K562 (cell line): ENCODE results near the gene FXYD4. TPM values are rescaled to one million over a fixed set of nuclear protein-coding genes. Genes with fewer than 3 reads are reported as not detected.
A peak's percentile ranks its signal among the peaks of the same experiment; 100 is the strongest.

ENCODE experiments used
- AFF1 ChIP-seq, 2 experiments: fragments of 450-650 bp; IDR thresholded peaks; 2 replicates each; pipeline ENCODE4 v1.6.1; 2018; ENCODE audit warnings: mild to moderate bottlenecking in 2 of 2, low read depth in 1 of 2; ENCODE audit not compliant: partially characterized antibody in 2 of 2
- ESRRB ChIP-seq: fragments of 250-450 bp; sonication (Bioruptor Pico); IDR thresholded peaks from 2 replicates; pipeline ENCODE4 v1.5.0; 2020; ENCODE audit warnings: mild to moderate bottlenecking, moderate library complexity, borderline replicate concordance
- HCFC1 ChIP-seq: IDR thresholded peaks from 2 replicates; pipeline ENCODE4 v1.6.1; 2012; ENCODE audit warnings: low read depth, low read length, improper control_type of control experiment
- HEY1 ChIP-seq: fragments of 250-450 bp; sonication (Bioruptor Pico); IDR thresholded peaks from 2 replicates; pipeline ENCODE4 v1.5.0; 2020; ENCODE audit warnings: mild to moderate bottlenecking, moderate library complexity, borderline replicate concordance
- MCM5 ChIP-seq: fragments of 450-650 bp; IDR thresholded peaks from 2 replicates; pipeline ENCODE4 v1.6.1; 2016; ENCODE audit warnings: low read depth
- MECOM ChIP-seq: fragments of 250-450 bp; sonication (Bioruptor Pico); IDR thresholded peaks from 2 replicates; pipeline ENCODE4 v1.8.0; 2022; ENCODE audit warnings: inconsistent platforms
- PML ChIP-seq: IDR thresholded peaks from 2 replicates; pipeline ENCODE4 v1.6.1; 2012; ENCODE audit warnings: low read length, inconsistent platforms
- RBM22 ChIP-seq: fragments of 200-400 bp; formaldehyde crosslinking; IDR thresholded peaks from 2 replicates; pipeline ENCODE4 v1.6.1; 2018; ENCODE audit warnings: low read length, low read depth; ENCODE audit not compliant: poor library complexity, severe bottlenecking
- TAF1 ChIP-seq: IDR thresholded peaks from 2 replicates; pipeline ENCODE4 v1.6.1; 2011; ENCODE audit warnings: mild to moderate bottlenecking, low read length, moderate library complexity; ENCODE audit not compliant: insufficient read depth, control insufficient read depth, severe bottlenecking; ENCODE audit errors: extremely low read depth
- ZNF175 ChIP-seq: fragments of 200-800 bp; sonication (Bioruptor generic); IDR thresholded peaks from 2 replicates; pipeline ENCODE4 v1.6.1; 2016; ENCODE audit warnings: low read depth, mild to moderate bottlenecking, missing genetic modification characterization, missing compliant biosample characterization
- ZNF444 ChIP-seq: fragments of 250-450 bp; sonication (Bioruptor Pico); IDR thresholded peaks from 2 replicates; pipeline ENCODE4 v1.4.0; 2020; ENCODE audit warnings: mild to moderate bottlenecking, moderate library complexity
- ZNF445 ChIP-seq: fragments of 250-450 bp; sonication (Bioruptor Pico); IDR thresholded peaks from 2 replicates; pipeline ENCODE4 v1.4.0; 2020; ENCODE audit warnings: low read depth, mild to moderate bottlenecking, moderate library complexity
- ZSCAN29 ChIP-seq: fragments of 450-650 bp; IDR thresholded peaks from 2 replicates; pipeline ENCODE4 v1.6.1; 2017
- polyA plus RNA-seq, 8 experiments: library from polyadenylated mRNA; depleted of rRNA in 4 of 8; stranded (reverse) in 5 of 8; unstranded in 3 of 8; fragments of >200 nt; fragmentation: Nextera tagmentation in 2 of 8; fragmentation: Illumina TruSeq in 1 of 8; extraction: Ambion mirVana in 2 of 8; extraction: Trizol in 1 of 8; gene quantifications; 2 replicates each; pipeline versions ENCODE4 v1.2.1 to v1.2.3, GENCODE V29; 2011 to 2014; ENCODE audit warnings: inconsistent platforms in 1 of 8, missing spikeins in 1 of 8
- total RNA-seq, 7 experiments: library from RNA; depleted of rRNA in 6 of 7; stranded (reverse); fragments of >200 nt in 6 of 7; fragmentation: Illumina TruSeq in 2 of 7; extraction: Trizol in 2 of 7; gene quantifications; 2 replicates each; pipeline versions ENCODE4 v1.2.1 to v1.2.3, GENCODE V29; 2011 to 2021; ENCODE audit warnings: low replicate concordance in 1 of 7
- TF ChIP-seq, protein P1 (sequence below): fragments of 250-450 bp; sonication (Bioruptor Pico); IDR thresholded peaks from 2 replicates; pipeline ENCODE4 v1.5.0; 2021; ENCODE audit warnings: mild to moderate bottlenecking, moderate library complexity
- TF ChIP-seq, protein P2 (sequence below): fragments of 450-650 bp; formaldehyde crosslinking; IDR thresholded peaks from 2 replicates; pipeline ENCODE4 v1.4.0; 2022; ENCODE audit warnings: missing genetic modification characterization
- TF ChIP-seq, protein P3 (sequence below), 2 experiments: fragments of 150-350 bp in 1 of 2; IDR thresholded peaks; 2 replicates each; pipeline ENCODE4 v1.6.1; 2012 to 2016; ENCODE audit warnings: low read depth in 2 of 2, low read length in 2 of 2, mild to moderate bottlenecking in 1 of 2, moderate library complexity in 1 of 2

Gene FXYD4
- total and polyA plus RNA-seq, 9 of the 15 experiments (the other 6 are each of a cell fraction or from before 2014, with no cell fraction given), result not detected

GRCh38 chr10:43402176-43402575 is 30.7 kb downstream of the FXYD4 start (continued):
- TF ChIP-seq, protein P1, sequence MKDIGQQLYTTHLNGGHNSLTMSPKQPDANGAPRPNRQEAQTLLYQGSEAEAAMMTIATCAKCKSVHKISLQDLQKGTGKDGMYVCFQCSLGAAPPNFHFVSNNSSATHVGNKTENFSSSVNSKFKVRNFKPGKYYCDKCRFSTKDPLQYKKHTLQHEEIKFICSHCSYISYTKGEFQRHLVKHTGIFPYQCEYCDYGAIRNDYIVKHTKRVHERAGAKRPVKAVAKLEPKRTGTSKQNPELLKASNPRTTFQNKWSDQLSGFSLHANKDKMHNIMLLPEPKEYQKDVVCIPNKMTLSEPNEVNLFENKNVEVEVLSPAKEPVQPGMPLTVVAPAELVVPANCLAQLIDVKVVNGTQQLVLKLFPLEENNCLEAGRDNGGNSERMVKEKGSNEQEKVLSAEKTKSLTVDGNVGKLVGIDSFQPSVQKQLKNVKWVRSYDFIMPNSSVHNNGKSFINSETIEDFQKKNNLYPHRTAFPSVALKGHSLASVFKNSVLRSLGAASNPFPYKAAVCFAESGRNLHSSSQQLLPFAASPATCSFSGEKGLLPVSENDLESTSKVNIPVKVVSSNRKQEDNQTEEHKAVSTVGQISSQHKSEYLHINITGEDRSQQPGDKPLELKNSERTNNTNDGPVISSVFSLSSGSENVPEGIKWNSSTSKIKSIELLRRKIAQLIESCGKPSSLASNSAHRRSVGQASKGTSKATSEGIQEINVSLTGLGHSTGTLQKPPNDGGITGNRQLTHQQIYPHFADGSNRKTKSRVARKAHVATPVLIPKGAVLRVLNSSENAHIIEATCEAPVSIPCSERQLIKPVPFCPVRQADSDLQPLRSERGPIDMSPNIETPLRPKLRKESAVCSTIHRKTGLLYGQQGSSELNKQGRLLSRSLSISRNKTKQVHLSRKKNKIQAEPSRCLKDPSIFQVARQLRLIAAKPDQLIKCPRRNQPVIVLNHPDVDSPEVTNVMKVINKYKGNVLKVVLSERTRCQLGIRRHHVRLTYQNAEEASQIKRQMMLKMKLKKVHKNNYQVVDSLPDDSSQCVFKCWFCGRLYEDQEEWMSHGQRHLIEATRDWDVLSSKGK (CRISPR knock-in tag), result no peak
- TF ChIP-seq ESRRB (no peak), TAF1 (no peak), ZSCAN29 (no peak), ZNF445 (no peak), ZNF444 (CRISPR knock-in tag) (0 out of 2 replicates have a peak, but pooled peaks have one; percentile 44), MCM5 (no peak), ZNF175 (CRISPR knock-in tag) (no peak), PML (peak; percentile 25; the same call in 1 of the 2 replicates), HCFC1 (no peak), AFF1 (IDR thresholded peaks at IDR 0.05; ENCODE audit: low read depth in 1 of 2, partially characterized antibody in 2 of 2) (no peak), RBM22 (peak; percentile 73), HEY1 (no peak), MECOM (CRISPR knock-in tag) (no peak)
- TF ChIP-seq, protein P2, sequence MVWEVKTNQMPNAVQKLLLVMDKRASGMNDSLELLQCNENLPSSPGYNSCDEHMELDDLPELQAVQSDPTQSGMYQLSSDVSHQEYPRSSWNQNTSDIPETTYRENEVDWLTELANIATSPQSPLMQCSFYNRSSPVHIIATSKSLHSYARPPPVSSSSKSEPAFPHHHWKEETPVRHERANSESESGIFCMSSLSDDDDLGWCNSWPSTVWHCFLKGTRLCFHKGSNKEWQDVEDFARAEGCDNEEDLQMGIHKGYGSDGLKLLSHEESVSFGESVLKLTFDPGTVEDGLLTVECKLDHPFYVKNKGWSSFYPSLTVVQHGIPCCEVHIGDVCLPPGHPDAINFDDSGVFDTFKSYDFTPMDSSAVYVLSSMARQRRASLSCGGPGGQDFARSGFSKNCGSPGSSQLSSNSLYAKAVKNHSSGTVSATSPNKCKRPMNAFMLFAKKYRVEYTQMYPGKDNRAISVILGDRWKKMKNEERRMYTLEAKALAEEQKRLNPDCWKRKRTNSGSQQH (CRISPR knock-in tag), result 0 out of 2 replicates have a peak, but pooled peaks have one; percentile 76
- TF ChIP-seq, protein P3, sequence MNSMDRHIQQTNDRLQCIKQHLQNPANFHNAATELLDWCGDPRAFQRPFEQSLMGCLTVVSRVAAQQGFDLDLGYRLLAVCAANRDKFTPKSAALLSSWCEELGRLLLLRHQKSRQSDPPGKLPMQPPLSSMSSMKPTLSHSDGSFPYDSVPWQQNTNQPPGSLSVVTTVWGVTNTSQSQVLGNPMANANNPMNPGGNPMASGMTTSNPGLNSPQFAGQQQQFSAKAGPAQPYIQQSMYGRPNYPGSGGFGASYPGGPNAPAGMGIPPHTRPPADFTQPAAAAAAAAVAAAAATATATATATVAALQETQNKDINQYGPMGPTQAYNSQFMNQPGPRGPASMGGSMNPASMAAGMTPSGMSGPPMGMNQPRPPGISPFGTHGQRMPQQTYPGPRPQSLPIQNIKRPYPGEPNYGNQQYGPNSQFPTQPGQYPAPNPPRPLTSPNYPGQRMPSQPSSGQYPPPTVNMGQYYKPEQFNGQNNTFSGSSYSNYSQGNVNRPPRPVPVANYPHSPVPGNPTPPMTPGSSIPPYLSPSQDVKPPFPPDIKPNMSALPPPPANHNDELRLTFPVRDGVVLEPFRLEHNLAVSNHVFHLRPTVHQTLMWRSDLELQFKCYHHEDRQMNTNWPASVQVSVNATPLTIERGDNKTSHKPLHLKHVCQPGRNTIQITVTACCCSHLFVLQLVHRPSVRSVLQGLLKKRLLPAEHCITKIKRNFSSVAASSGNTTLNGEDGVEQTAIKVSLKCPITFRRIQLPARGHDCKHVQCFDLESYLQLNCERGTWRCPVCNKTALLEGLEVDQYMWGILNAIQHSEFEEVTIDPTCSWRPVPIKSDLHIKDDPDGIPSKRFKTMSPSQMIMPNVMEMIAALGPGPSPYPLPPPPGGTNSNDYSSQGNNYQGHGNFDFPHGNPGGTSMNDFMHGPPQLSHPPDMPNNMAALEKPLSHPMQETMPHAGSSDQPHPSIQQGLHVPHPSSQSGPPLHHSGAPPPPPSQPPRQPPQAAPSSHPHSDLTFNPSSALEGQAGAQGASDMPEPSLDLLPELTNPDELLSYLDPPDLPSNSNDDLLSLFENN (IDR thresholded peaks at IDR 0.05; ENCODE audit: low read depth in 2 of 2, low read length in 2 of 2), result no peak
